GM23248 (cell line): ENCODE data around the gene MANBA. TPM values are rescaled to one million over a fixed set of nuclear protein-coding genes. Genes with fewer than 3 reads are reported as not detected.

ENCODE experiments used
- DNase-seq: peaks from one replicate; pipeline ENCODE4 v3.0.0-alpha.2; 2015
- H2AFZ ChIP-seq: fragments of 200-600 bp; sonication (generic); 2 replicates; pipeline ENCODE4 v1.6.1; 2016; ENCODE audit warnings: antibody characterized with exemption
- H3F3A ChIP-seq: fragments of 200-600 bp; sonication (generic); 2 replicates; pipeline ENCODE4 v1.6.1; 2016; ENCODE audit warnings: mild to moderate bottlenecking, antibody characterized with exemption, mixed run types; ENCODE audit not compliant: insufficient read depth
- H3K27ac ChIP-seq: fragments of 200-600 bp; sonication (generic); 2 replicates; pipeline ENCODE4 v1.5.1; 2016; ENCODE audit warnings: mild to moderate bottlenecking
- H3K27me3 ChIP-seq: fragments of 200-600 bp; sonication (generic); replicated peaks from 2 replicates; pipeline ENCODE4 v1.6.1; 2016; ENCODE audit warnings: mild to moderate bottlenecking; ENCODE audit not compliant: insufficient read depth
- H3K36me3 ChIP-seq: fragments of 200-600 bp; sonication (generic); 2 replicates; pipeline ENCODE4 v1.6.1; 2016; ENCODE audit warnings: low read depth, mild to moderate bottlenecking
- H3K4me1 ChIP-seq: fragments of 200-600 bp; sonication (generic); 2 replicates; pipeline ENCODE4 v1.6.1; 2016; ENCODE audit warnings: mild to moderate bottlenecking; ENCODE audit not compliant: insufficient read depth
- H3K4me2 ChIP-seq: fragments of 200-600 bp; sonication (generic); one replicate; pipeline ENCODE4 v1.6.1; 2016; ENCODE audit warnings: mild to moderate bottlenecking; ENCODE audit not compliant: unreplicated experiment
- H3K4me3 ChIP-seq: fragments of 200-600 bp; sonication (generic); 2 replicates; pipeline ENCODE4 v1.5.1; 2016; ENCODE audit warnings: mild to moderate bottlenecking
- H3K79me2 ChIP-seq: fragments of 200-600 bp; sonication (generic); 2 replicates; pipeline ENCODE4 v1.6.1; 2016; ENCODE audit warnings: mild to moderate bottlenecking; ENCODE audit not compliant: insufficient read depth
- H3K9ac ChIP-seq: fragments of 200-600 bp; sonication (generic); 2 replicates; pipeline ENCODE4 v1.6.1; 2016; ENCODE audit warnings: mild to moderate bottlenecking
- H3K9me2 ChIP-seq: fragments of 200-600 bp; sonication (generic); 2 replicates; pipeline ENCODE4 v1.6.1; 2016; ENCODE audit warnings: mixed run types, mild to moderate bottlenecking, moderate library complexity; ENCODE audit not compliant: insufficient read depth
- H3K9me3 ChIP-seq: fragments of 200-600 bp; sonication (generic); one replicate; pipeline ENCODE4 v1.6.1; 2017; ENCODE audit warnings: low read depth
- H4K20me1 ChIP-seq: fragments of 200-600 bp; sonication (generic); 2 replicates; pipeline ENCODE4 v1.6.0; 2016; ENCODE audit not compliant: insufficient read depth
- EZH2 ChIP-seq: fragments of 200-600 bp; sonication (generic); IDR thresholded peaks from 2 replicates; pipeline ENCODE4 v1.6.1; 2018; ENCODE audit warnings: antibody characterized with exemption, mild to moderate bottlenecking; ENCODE audit not compliant: insufficient read depth, poor library complexity, severe bottlenecking
- EZH2phosphoT487 ChIP-seq: fragments of 200-600 bp; sonication (generic); IDR thresholded peaks from 2 replicates; pipeline ENCODE4 v1.6.1; 2018; ENCODE audit warnings: antibody characterized with exemption, moderate library complexity, mild to moderate bottlenecking, low read depth; ENCODE audit not compliant: insufficient read depth
- WGBS, 2 experiments: methylation state at CpG; one replicate each; pipeline ENCODE4 v1.1.6; 2015 to 2017; ENCODE audit warnings: low lambda C conversion rate in 2 of 2, low coverage in 1 of 2; ENCODE audit errors: missing lambda C conversion rate in 2 of 2; 5-methylcytosine and 5-hydroxymethylcytosine counted together
- in situ Hi-C: fragments of 300-500 bp; cut with MboI; formaldehyde crosslinking; loops from 2 replicates; pipeline ENCODE4 v1.15.0; 2020
- polyA plus RNA-seq: library from polyadenylated mRNA; unstranded; fragments of >200 nt; fragmentation: Nextera tagmentation; extraction: Ambion mirVana; gene quantifications from 2 replicates; pipeline ENCODE4 v1.2.1, GENCODE V29; 2016
- total RNA-seq: library from RNA; depleted of rRNA; stranded (reverse); fragments of >200 nt; shearing (Covaris generic); gene quantifications from 2 replicates; pipeline ENCODE4 v1.2.3, GENCODE V29; 2014

The MANBA gene
- total and polyA plus RNA-seq, 2 experiments from 2014 or later: 16.6 to 20.5 TPM

DNA sequence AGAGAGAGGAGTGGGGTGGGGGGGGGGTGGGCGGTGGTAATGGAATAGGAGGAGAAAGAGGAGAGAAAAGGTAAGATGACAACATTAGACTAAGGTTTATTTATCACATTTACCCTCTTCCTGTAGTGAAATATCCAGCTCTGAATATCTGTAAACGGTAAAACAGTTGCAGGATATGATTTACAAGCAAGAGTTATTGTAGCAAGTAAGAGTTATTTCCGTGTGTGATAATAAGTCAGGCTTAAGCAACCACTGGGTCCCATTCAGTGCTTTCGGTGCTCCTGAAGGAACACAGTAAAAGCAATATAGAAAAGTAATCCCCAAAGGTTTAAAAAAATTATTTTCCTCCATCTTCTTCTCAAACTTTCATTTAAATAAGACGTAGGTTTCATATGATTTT is 103.6 kb downstream of the MANBA start:
- TF ChIP-seq EZH2 (no peak), EZH2phosphoT487 (no peak)
- H3K27me3 ChIP-seq: no peaks in the 10 kb centered on the region
- WGBS, 2 experiments: 73 to 82% methylated on average over 4 to 5 of the region's 5 CpGs
- H4K20me1 ChIP-seq: no peaks in the 10 kb centered on the region
- H3K9me3 ChIP-seq: no peaks in the 10 kb centered on the region
- in situ Hi-C loops: no loop called here
- H3K27ac ChIP-seq: no peak overlapping the region
- no peak overlapping the region for H3K4me3 ChIP-seq
- no peak overlapping the region for H3K9ac ChIP-seq
- no peak for DNase-seq
- no peaks in the 10 kb centered on the region for H3K36me3 ChIP-seq
- H3K79me2 ChIP-seq: no peaks in the 10 kb centered on the region
- H2AFZ ChIP-seq: no peak overlapping the region
- H3K4me1 ChIP-seq: peaks cover 4% of the 10 kb centered on the region; the same call in 1 of the 2 replicates
- no peaks in the 10 kb centered on the region for H3F3A ChIP-seq
- H3K9me2 ChIP-seq: no peaks in the 10 kb centered on the region
- H3K4me2 ChIP-seq: no peak overlapping the region

DNA sequence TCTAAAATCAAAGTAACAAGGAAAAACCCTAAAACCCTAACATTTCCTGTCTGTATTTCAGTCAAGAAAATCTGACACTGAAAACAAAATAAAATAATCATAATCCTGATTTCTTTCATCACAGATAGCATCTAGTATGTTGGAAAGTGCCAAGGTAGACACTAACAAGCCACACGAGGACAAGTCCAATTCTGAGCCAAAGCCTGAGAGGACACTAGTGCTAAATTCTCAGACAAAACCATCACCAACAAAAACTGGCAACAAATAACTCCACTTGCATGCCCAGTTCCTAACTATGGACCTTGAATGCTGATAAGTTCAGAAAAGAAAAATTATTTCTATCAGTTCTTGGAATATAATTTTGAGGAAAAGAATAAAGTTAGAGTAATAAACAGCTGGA is 113.7 kb downstream of the MANBA start:
- no peak overlapping the region for H2AFZ ChIP-seq
- no peaks in the 10 kb centered on the region for H3K79me2 ChIP-seq
- H3K27ac ChIP-seq: no peak overlapping the region
- TF ChIP-seq EZH2: no peak
- no peak for TF ChIP-seq EZH2phosphoT487
- peaks cover 16% of the 10 kb centered on the region for H3K4me1 ChIP-seq
- H3K9ac ChIP-seq: no peak overlapping the region
- no peaks in the 10 kb centered on the region for H4K20me1 ChIP-seq
- H3K27me3 ChIP-seq: no peaks in the 10 kb centered on the region
- WGBS, 2 experiments: 33 to 41% methylated on average over 1 of the region's 1 CpG
- peaks cover 23% of the 10 kb centered on the region for H3F3A ChIP-seq
- H3K36me3 ChIP-seq: no peaks in the 10 kb centered on the region
- H3K4me3 ChIP-seq: no peak overlapping the region
- no peaks in the 10 kb centered on the region for H3K9me2 ChIP-seq
- in situ Hi-C loops: no loop called here
- no peak overlapping the region for H3K4me2 ChIP-seq
- DNase-seq: no peak
- no peaks in the 10 kb centered on the region for H3K9me3 ChIP-seq

GRCh38 chr4:102642631-102643298 is 118.0 kb downstream of the MANBA start:
- peak overlapping the region; percentile 56 for H3K4me2 ChIP-seq
- peak; percentile 70 for DNase-seq
- WGBS, 2 experiments: 28 to 31% methylated on average over 5 of the region's 5 CpGs

GRCh38 chr4:102641793-102642192 is 119.0 kb downstream of the MANBA start:
- Histone ChIP-seq H3K4me2 (no peak overlapping the region), H3K79me2 (no peaks in the 10 kb centered on the region), H3K4me1 (peaks cover 35% of the 10 kb centered on the region), H4K20me1 (no peaks in the 10 kb centered on the region), H3K36me3 (no peaks in the 10 kb centered on the region), H3K27me3 (no peaks in the 10 kb centered on the region), H3K4me3 (no peak overlapping the region), H3K9me3 (no peaks in the 10 kb centered on the region), H3K9ac (no peak overlapping the region), H2AFZ (no peak overlapping the region), H3K27ac (no peak overlapping the region; the same call in 1 of the 2 replicates), H3F3A (peaks cover 27% of the 10 kb centered on the region), H3K9me2 (no peaks in the 10 kb centered on the region)
- in situ Hi-C loops: no loop called here
- TF ChIP-seq EZH2phosphoT487 (no peak), EZH2 (no peak)
- DNase-seq: no peak

More at GRCh38 chr4:102642631-102643298, 118.0 kb downstream of the MANBA start:
- Histone ChIP-seq H3K4me1 (peaks cover 35% of the 10 kb centered on the region), H3K79me2 (no peaks in the 10 kb centered on the region), H3K27ac (peak overlapping the region; percentile 59), H3K9ac (0 out of 2 replicates have a peak overlapping the region, but pooled peaks have one; percentile 0), H3K9me2 (no peaks in the 10 kb centered on the region), H2AFZ (peak overlapping the region; percentile 12; the same call in 1 of the 2 replicates), H4K20me1 (no peaks in the 10 kb centered on the region), H3K27me3 (no peaks in the 10 kb centered on the region), H3K36me3 (no peaks in the 10 kb centered on the region), H3F3A (peaks cover 27% of the 10 kb centered on the region), H3K4me3 (0 out of 2 replicates have a peak overlapping the region, but pooled peaks have one; percentile 20), H3K9me3 (no peaks in the 10 kb centered on the region)
- in situ Hi-C loops: no loop called here
- TF ChIP-seq EZH2: no peak
- no peak for TF ChIP-seq EZH2phosphoT487
